Large intestine (tissue), 3 donors: ENCODE data around the gene BANP. TPM values are rescaled to one million over a fixed set of nuclear protein-coding genes. Genes with fewer than 3 reads are reported as not detected.
"Not testable (repeated sequence)": the region's sequence is repeated elsewhere in the genome, so short reads cannot be mapped to it uniquely, and the experiment has no call there.

ENCODE experiments used
- DNase-seq, 2 donors: peaks; one replicate each; pipeline versions ENCODE4 v3.0.0 to v3.0.0-alpha.2; 2013
- H3K27ac ChIP-seq: one replicate; pipeline ENCODE4 v1.5.1; 2013; ENCODE audit warnings: low read length
- H3K27me3 ChIP-seq: 2 replicates; pipeline ENCODE4 v1.6.1; 2013; ENCODE audit warnings: low read length; ENCODE audit not compliant: control insufficient read depth, insufficient read depth
- H3K36me3 ChIP-seq: 2 replicates; pipeline ENCODE4 v1.6.1; 2013; ENCODE audit warnings: low read length; ENCODE audit not compliant: control insufficient read depth, insufficient read depth
- H3K4me1 ChIP-seq: one replicate; pipeline ENCODE4 v1.6.1; 2013; ENCODE audit warnings: low read length; ENCODE audit not compliant: control insufficient read depth, insufficient read depth
- H3K4me3 ChIP-seq: one replicate; pipeline ENCODE4 v1.5.1; 2013; ENCODE audit warnings: low read length
- H3K9me3 ChIP-seq: one replicate; pipeline ENCODE4 v1.6.1; 2013; ENCODE audit warnings: mild to moderate bottlenecking, low read depth, low read length, moderate library complexity; ENCODE audit not compliant: control insufficient read depth
- WGBS: methylation state at CpG from one replicate; pipeline ENCODE4 v1.1.5; 2013; ENCODE audit warnings: low lambda C conversion rate; ENCODE audit not compliant: insufficient coverage; 5-methylcytosine and 5-hydroxymethylcytosine counted together
- polyA plus RNA-seq: library from polyadenylated mRNA; unstranded; fragments of 120-200 nt; gene quantifications from one replicate; pipeline ENCODE4 v1.2.1, GENCODE V29; 2013

The BANP gene
- polyA plus RNA-seq, 1 donor = 16.2 TPM

GRCh38 chr16:88103011-88103410 lies 151.8 kb downstream of the BANP start:
- no peaks in the 10 kb centered on the region for H3K4me1 ChIP-seq
- no peaks in the 10 kb centered on the region for H3K9me3 ChIP-seq
- no peaks in the 10 kb centered on the region for H3K36me3 ChIP-seq
- peaks cover 31% of the 10 kb centered on the region for H3K27me3 ChIP-seq
- no peak overlapping the region for H3K27ac ChIP-seq
- no peak for DNase-seq
- H3K4me3 ChIP-seq = no peak overlapping the region
- no CpG with 5 or more reads among the region's 15 CpGs for WGBS

DNA sequence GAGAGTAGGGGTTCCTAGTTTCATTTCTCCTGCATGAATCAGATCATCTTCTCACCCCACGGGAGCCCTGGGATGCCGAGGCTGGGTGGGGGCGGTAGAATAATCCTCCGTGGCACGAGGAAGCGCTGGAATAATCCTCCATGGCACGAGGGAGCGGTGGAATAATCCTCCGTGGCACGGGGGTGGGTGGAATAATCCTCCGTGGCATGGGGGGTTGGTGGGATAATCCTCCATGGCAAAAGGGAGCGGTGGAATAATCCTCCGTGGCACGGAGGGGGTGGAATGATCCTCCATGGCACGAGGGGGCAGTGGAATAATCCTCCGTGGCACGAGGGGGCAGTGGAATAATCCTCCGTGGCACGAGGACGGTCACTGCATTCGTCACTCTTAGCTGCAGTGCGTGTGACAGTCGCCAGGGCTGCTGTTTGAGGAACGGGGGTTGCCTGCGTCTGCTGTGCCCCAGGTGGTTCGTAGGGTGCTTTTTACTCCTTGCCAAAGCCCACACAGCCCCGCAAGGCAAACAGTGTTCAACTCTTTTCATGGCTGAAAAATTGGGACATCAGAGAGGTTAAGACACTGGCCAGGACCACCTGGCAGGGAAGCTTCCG lies 152.5 kb downstream of the BANP start:
- H3K36me3 ChIP-seq = no peaks in the 10 kb centered on the region
- H3K27ac ChIP-seq = no peak overlapping the region
- WGBS = no CpG with 5 or more reads among the region's 28 CpGs
- no peak overlapping the region for H3K4me3 ChIP-seq
- peaks cover 29% of the 10 kb centered on the region for H3K27me3 ChIP-seq
- DNase-seq = no peak
- H3K9me3 ChIP-seq = no peaks in the 10 kb centered on the region
- H3K4me1 ChIP-seq = no peaks in the 10 kb centered on the region

GRCh38 chr16:88104363-88104762 lies 153.1 kb downstream of the BANP start:
- H3K36me3 ChIP-seq, H3K27ac ChIP-seq, H3K9me3 ChIP-seq, H3K4me1 ChIP-seq, H3K4me3 ChIP-seq, DNase-seq: not testable (repeated sequence)
- WGBS = no CpG with 5 or more reads among the region's 17 CpGs
- peaks cover 26% of the 10 kb centered on the region for H3K27me3 ChIP-seq

- not testable (repeated sequence) for DNase-seq, H3K4me3 ChIP-seq, H3K9me3 ChIP-seq, H3K4me1 ChIP-seq, H3K36me3 ChIP-seq, H3K27ac ChIP-seq
- H3K27me3 ChIP-seq = peaks cover 15% of the 10 kb centered on the region
- WGBS = no CpG with 5 or more reads among the region's 7 CpGs
Measured at GRCh38 chr16:88105574-88106140, 154.4 kb downstream of the BANP start.

GRCh38 chr16:88106566-88106965 lies 155.3 kb downstream of the BANP start:
- not testable (repeated sequence) for H3K27me3 ChIP-seq, H3K4me3 ChIP-seq, H3K27ac ChIP-seq, H3K9me3 ChIP-seq, DNase-seq, H3K4me1 ChIP-seq, H3K36me3 ChIP-seq
- no CpG with 5 or more reads among the region's 12 CpGs for WGBS

DNA sequence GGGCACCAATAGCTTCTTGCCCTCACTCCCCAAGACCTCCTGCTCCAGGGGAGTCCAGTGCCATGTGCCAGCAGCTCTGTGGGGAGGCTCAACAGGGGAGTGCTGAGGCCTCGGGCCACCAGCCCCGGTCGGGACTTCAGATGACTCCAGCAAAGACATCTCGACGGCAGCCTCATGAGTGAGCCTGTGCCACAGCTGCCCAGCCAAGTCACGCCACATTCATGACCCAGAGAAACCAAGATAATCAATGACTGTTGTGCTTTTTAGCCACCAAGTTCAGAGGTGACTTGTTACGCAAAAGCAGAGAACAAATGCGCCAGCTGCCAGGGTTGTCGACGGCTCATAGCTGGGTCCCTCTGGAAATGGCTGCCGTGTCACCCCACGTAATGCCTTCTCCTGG lies 157.5 kb downstream of the BANP start:
- no CpG with 5 or more reads among the region's 12 CpGs for WGBS
- Histone ChIP-seq H3K4me1 (no peaks in the 10 kb centered on the region), H3K36me3 (no peaks in the 10 kb centered on the region), H3K9me3 (no peaks in the 10 kb centered on the region), H3K27ac (no peak overlapping the region), H3K4me3 (no peak overlapping the region), H3K27me3 (no peaks in the 10 kb centered on the region)
- DNase-seq = no peak

GRCh38 chr16:88109726-88110621 lies 158.7 kb downstream of the BANP start:
- no CpG with 5 or more reads among the region's 28 CpGs for WGBS
- H3K27me3 ChIP-seq, H3K27ac ChIP-seq, H3K9me3 ChIP-seq, H3K4me1 ChIP-seq, H3K36me3 ChIP-seq, DNase-seq, H3K4me3 ChIP-seq: not testable (repeated sequence)

GRCh38 chr16:88110875-88111494 lies 159.8 kb downstream of the BANP start:
- not testable (repeated sequence) for H3K27me3 ChIP-seq, H3K9me3 ChIP-seq, H3K27ac ChIP-seq, H3K4me1 ChIP-seq, H3K36me3 ChIP-seq, H3K4me3 ChIP-seq, DNase-seq
- no CpG with 5 or more reads among the region's 21 CpGs for WGBS

GRCh38 chr16:88111976-88112375 lies 160.7 kb downstream of the BANP start:
- H3K4me1 ChIP-seq = not testable (repeated sequence)
- WGBS = no CpG with 5 or more reads among the region's 13 CpGs

DNA sequence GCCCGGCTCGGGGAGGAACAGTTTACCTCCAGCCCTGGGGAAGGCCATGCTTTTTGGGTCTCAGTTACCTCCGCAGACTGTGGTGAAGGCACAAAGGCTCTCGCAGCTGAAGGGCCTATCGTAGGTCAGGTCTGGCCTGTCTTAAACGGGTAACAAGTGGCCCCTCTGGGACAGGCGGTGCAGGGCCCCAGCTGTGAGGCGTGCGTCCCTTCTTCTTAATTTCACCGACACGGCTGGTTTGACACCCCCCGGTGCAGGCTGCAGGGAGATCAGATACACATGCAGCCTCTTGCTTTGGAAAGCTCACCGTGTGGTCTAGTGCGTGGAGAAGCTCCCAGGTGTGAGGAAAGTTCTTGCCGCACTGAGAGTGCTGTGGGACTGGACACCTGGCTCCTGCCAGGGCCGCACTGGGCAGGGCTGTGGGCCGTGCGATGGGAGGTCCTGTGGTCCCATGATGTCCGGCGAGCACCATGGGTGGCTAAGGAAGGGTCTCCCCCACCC lies 162.4 kb downstream of the BANP start:
- DNase-seq = no peak
- H3K4me3 ChIP-seq = no peak overlapping the region
- no peak overlapping the region for H3K27ac ChIP-seq
- H3K4me1 ChIP-seq = no peaks in the 10 kb centered on the region
- peaks cover 5% of the 10 kb centered on the region for H3K27me3 ChIP-seq
- H3K36me3 ChIP-seq = no peaks in the 10 kb centered on the region
- no peaks in the 10 kb centered on the region for H3K9me3 ChIP-seq
- WGBS = no CpG with 5 or more reads among the region's 20 CpGs

More at GRCh38 chr16:88111976-88112375, 160.7 kb downstream of the BANP start:
- not testable (repeated sequence) for H3K9me3 ChIP-seq, H3K27me3 ChIP-seq, H3K27ac ChIP-seq, H3K4me3 ChIP-seq, H3K36me3 ChIP-seq, DNase-seq
